ENCODE measurements around the gene ATRIP.
"Not testable (repeated sequence)": the region's sequence is repeated elsewhere in the genome, so short reads cannot be mapped to it uniquely, and the experiment has no call there.

ATRIP gene

GRCh38 chr3:48446425-48447193 is at the start of gene ATRIP:
Gene ATRIP, plus strand, starts transcription at chr3:48446737. Its CDS starts 109 bp downstream, at chr3:48446846.
- peak in 57 of 58 donors; percentile 24 to 94 (median 84) for DNase-seq

GRCh38 chr3:48397767-48398681 is 48.5 kb upstream of the ATRIP start:
- no peak for DNase-seq

DNA sequence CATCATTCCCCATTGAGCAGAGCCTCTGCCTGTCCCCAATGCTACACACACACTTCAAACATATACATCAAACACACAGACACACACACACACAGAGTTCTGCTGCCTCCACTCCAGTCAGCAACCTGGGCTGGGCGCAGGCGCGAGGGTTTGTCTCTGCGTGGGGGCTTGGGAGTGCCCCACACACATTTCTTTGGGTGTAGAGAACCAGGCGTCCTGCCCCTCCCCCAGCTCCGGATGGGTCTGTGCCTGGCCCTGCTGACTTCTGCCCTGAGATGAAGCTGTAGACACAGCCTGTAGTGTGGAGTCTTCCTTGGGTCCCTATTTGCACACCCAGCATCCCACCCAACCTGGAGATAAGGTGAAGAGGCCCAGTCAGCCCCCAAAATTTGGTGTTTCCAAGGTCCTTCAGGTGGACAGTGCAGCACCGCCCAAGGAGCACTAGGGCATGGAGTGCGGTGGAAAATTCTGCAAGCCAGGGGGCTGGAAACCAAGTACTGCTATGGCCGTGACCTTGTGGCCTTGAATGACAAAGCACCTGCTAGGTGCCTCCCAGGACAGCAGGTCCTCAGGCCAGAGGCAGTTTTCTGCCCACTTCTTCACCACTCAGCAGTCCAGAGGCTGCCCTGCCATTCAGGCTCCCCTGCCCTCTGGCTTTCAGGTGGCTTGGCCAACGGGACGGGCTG is 47.7 kb upstream of the ATRIP start:
- DNase-seq: no peak

DNA sequence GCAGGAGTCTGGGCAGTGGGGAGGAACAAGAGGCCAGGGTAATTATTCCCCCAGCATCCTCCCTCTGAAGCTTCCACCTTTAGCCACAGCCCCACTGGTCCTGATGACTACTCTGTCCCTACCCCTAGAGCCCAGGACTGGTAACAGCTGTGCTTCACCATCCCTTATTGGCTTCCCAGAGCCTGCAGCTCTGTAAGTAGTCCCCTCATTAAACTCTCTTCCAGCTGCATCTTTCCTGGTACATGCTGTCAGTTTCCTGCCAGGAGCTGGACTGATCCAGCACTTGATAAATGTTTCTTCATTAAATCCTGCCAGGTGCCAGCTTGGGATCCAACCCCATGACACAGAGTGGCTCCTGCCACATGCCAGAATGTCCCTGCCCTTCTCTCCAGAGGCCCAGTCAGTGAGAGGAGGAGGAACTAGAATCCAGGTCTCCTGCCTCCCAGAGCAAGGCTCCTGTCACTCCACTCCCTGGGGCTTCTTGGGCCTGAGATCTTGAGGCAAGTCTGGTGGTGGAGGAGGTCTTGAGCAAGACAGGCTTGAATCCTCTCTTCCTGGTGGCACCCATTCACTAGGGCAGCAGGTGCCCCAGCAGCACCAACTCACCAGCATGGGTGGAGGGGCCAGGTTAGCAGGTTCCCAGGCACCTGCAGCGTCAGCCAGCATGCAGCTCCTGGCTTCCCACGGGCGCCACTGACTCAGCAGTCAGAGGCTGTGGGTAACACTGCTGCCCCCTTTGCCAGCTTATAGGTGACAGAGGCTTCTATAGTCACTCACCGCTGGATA is 47.0 kb upstream of the ATRIP start:
- DNase-seq: no peak

GRCh38 chr3:48400824-48401433 is 45.6 kb upstream of the ATRIP start:
- DNase-seq: peak in 24 of 58 donors; percentile 5 to 60 (median 24)

DNA sequence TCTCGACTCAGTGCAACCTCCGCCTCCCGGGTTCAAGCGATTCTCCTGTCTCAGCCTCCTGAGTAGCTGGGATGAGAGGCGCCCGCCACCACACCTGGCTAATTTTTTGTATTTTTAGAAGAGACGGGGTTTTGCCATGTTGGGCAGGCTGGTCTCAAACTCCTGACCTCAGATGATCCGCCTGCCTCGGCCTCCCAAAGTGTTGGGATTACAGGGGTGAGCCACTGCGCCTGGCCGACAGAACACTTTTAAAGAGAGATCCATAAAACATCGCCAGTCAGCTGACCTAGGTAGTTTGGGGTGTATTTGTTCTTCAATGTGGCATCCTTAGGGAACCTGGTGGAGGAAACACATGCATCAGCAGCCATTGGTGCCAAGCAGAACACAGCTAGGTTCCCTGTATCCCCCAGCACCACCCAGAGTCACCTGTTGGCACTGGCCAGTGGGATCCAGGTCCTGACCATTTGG is 45.1 kb upstream of the ATRIP start:
- not testable (repeated sequence) for DNase-seq

- peak in 15 of 58 donors; percentile 11 to 42 (median 25) for DNase-seq
These were observed 44.2 kb upstream of the ATRIP start for GRCh38 chr3:48402281-48402732.

DNA sequence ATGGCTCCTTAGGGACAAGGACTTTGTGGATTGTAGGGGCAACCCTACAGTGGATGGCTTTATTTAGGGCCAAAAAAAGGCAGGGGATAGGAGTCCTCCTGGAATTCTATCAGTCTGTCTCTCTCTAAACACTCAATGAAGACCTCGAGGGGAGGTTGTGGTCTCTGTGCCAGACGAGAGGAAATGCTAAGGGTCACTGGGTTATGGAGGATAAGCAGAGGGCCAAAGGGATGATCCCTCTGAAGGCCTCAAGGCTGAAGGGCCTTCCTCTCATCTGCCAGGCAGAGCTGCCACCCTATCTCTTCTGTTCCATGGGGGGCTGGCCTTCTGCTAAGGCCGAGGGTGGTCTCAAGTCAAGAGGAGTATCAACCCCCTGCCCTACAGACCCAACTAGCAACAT is 43.6 kb upstream of the ATRIP start:
- DNase-seq: no peak

DNA sequence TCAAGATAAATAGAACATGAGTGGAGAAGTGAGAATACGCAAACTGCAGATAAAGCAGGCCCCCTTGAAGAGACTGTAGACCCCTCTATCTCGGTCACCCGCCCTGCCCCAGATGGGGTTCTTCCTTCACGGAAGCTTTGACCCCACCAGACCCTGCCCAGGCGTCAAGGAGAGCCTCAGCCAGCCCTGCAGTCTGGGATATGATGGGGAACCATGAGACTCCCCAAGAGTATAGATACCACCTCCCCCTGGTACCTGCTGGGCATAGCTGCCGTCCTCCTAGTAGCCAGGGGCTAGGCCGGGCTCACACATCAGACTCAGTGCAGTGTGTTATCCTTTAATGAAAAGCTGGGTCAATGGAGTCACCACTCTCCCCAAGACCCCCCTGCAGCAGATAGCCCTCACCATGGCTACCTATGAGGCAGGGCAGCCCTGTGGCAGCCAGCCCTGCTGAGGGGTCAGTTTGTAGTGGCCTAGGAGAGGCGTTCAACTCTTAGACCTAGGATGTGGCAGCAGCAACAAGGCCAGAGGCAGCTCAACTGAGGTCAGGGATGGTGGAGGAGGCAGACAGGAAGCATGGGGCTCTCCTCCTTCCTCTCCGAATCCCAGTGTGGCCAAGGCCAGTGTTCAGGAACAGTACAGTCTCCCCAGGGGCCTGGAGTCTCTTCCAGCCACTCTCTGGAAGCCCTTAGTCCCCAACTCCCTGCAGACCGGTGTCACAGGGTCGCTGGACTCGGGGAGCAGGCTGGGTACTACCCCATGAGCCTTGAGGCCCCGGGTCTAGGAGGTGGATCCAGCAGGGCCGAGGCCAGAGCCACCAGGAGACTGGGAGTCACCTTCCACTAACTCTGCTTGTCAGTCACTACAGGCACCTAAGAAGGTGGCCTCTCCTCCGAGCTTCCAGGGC is 42.8 kb upstream of the ATRIP start:
- no peak for DNase-seq

- DNase-seq: peak in 4 of 58 donors; percentile 8 to 28 (median 26)
These were observed 41.8 kb upstream of the ATRIP start for GRCh38 chr3:48404440-48405342.

GRCh38 chr3:48405343-48405881 is 41.1 kb upstream of the ATRIP start:
- DNase-seq: no peak

DNA sequence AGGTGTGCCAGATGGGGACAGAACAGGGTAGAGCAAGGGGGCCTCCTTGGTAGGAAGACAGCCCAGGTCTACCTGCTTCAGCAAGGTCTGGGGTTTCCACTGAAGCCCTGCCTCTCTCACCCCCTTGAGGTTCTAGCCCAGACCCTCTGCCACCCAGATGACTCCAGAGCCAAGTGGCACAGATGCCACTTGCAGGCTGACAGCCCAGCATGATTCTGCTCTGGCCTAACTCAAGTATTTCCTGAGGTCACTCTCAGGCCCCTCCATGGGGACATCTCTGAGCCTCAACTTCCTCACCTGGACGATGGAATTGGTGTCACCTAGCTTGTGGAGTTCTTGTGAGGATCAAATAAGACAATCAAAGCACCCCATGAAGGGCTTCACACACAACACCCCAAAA is 40.6 kb upstream of the ATRIP start:
- no peak for DNase-seq

DNA sequence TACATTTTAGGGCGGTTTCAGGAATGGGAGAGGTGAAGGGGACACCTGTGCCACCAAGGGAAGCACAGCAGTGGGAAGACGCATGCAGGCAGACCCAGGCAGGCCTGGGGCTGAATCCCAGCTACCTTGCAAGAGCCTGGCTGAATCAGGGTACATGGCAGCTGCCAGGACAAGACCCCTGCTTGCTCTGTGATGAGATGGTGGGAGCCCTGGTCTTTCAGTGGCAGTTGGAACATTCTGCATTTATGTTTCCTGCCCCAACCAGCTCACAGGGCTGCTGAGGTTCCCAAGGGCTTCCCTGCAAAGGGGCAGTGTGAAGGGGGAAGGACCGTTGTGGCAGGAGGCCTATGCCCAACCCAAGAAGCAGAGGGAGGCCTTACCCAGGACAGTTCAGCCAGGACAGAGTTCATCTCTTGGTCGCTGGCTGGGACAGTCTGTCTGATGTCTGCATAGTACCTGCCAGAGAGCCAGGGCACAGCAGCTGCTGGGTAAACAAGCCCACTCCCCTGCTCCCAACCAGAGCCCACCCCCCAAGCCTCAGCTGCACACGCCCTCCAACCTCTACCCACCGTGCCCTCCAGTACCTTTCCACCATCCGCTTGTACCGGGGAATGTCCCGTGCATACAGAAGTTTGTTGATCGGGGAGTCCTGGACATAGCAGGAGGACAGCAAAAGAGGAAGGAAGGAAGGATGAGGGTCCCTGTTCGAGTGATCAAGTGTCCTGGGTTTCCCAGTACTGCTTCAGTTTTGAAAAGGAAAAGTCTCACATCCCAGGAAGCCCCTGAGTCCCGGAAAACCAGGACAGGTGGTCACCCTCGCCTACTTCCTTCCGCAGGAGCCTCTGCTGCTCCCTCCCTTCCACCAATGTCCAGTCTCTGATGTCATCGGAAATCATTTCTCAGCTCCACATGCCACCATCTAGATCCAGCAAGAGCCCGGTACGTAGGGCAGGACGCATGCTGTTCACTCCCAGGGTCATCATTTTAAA is 39.8 kb upstream of the ATRIP start:
- DNase-seq: no peak

DNA sequence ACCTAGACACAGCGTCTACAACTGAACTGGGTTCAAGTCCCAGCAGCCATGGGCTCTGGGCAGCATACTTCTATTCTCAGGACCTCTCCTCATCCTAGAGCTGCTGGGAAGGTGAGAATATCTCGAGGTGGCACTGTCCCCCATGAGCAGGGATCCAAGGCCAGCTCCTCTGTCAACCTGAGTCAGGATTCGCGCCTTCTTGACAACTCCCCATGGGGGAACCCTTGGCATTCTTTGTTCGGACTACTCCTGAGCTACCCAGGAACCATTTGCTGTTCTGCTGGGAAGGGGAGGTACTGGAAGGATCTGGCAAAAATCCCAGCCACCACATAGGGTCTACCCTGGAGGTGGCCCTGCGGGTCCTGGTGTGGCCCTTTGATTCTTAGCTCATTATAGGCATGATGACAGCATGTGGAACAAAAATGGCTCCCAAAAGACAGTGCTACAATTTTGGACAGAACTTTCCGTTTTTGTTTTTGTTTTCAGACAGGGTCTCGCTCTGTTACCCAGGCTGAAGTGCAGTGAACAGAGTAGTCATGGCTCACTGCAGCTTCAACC is 38.9 kb upstream of the ATRIP start:
- no peak for DNase-seq

DNA sequence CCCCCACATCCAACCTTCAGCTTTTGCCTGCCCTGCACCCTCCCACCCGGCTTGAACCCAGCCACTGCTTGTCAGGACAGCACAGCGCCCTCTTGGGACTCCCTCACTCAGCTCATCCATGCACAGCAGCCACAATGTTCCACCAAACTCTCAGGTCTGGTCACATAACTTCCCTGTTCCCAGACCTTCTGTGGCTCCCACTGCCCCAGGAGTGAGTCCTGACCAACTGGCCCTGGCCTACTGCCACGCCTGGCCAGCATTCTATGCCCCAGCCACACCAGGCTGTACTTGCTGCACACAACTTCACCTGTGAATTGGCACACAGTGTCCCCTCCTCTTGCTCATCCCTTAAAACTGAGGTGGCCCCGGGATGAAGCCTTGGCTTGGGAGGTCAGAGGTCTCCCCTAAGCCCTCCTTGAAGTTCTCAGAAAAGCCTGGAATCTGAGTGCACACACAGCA is 37.7 kb upstream of the ATRIP start:
- no peak for DNase-seq
